Subcutaneous adipose tissue (tissue), 4 donors: ENCODE data around the gene HEPHL1. TPM values are rescaled to one million over a fixed set of nuclear protein-coding genes. Genes with fewer than 3 reads are reported as not detected.

Experiments
- CTCF ChIP-seq: fragments of 450-650 bp; IDR thresholded peaks from one replicate; pipeline ENCODE4 v1.5.1; 2016; ENCODE audit warnings: low read depth, mild to moderate bottlenecking, control low read depth, antibody characterized with exemption, moderate library complexity
- total RNA-seq, 4 donors: library from RNA; depleted of rRNA; stranded (reverse); fragments of >200 nt; gene quantifications; one replicate each; pipeline ENCODE4 v1.1.0, GENCODE V29; 2016

Gene HEPHL1
- total RNA-seq, 4 donors from 2014 or later, result not detected

- TF ChIP-seq CTCF, result no peak
Measured at GRCh38 chr11:94107363-94107762, 86.2 kb downstream of the HEPHL1 start.

GRCh38 chr11:94111241-94111640, 90.1 kb downstream of the HEPHL1 start:
- no peak for TF ChIP-seq CTCF

GRCh38 chr11:94111660-94112059, 90.5 kb downstream of the HEPHL1 start:
- no peak for TF ChIP-seq CTCF

GRCh38 chr11:94112206-94112953, 91.2 kb downstream of the HEPHL1 start:
- no peak for TF ChIP-seq CTCF

GRCh38 chr11:94117197-94117574, 96.0 kb downstream of the HEPHL1 start:
- TF ChIP-seq CTCF, result no peak

- no peak for TF ChIP-seq CTCF
Measured at GRCh38 chr11:94117871-94118270, 96.7 kb downstream of the HEPHL1 start.

- no peak for TF ChIP-seq CTCF
Measured at GRCh38 chr11:94120946-94121345, 99.8 kb downstream of the HEPHL1 start.
